GM21576 (cell line): Measurements from ENCODE around the gene DNAAF5.

ENCODE experiments used
- ATAC-seq: cut with Tn5 transposase; IDR thresholded peaks from one replicate; pipeline ENCODE4 v1.9.1; 2021; ENCODE audit warnings: mild to moderate bottlenecking, moderate library complexity; ENCODE audit not compliant: unreplicated experiment

The DNAAF5 gene

DNA sequence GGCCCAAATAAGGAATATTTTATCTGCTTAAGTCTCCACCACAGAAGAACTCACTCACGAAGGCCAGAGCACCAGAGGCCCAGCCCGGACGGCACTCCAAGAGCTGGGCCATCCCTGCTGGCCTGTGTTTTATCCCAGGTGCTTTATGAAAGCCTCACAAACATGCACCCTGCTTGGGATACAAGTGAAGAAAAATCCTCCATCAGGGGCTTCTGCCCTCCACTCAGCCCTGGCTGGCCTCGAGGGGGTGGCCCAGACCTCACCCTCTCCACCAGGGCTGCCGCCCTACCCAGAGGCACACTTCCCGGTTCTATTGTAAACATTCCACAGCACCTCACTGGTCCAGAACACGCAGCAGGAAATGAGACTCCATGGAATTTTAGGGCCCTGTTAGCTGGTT lies 19.8 kb upstream of the DNAAF5 start:
- no peak for ATAC-seq

- no peak for ATAC-seq
These were observed 19.1 kb upstream of the DNAAF5 start for GRCh38 chr7:707296-708000.

DNA sequence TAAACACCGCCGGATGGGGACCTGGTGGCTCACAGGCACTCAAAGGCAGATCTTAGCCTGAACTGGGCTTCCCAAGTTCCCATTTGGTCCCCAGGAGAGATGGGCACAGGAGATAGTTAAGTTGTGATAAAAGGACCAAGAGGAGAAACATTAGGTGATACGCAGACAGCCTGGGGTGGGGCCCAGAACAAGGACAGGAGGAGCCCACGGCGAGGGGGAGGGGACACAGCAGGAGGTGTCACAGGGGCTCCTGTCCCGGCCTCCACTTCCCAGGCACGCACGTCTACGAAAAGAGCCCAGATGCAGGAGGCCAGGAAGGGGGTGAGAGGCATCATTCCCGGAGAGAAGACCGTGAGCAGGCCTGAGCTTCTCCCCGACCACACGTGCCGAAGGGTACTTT lies 16.3 kb upstream of the DNAAF5 start:
- no peak for ATAC-seq

DNA sequence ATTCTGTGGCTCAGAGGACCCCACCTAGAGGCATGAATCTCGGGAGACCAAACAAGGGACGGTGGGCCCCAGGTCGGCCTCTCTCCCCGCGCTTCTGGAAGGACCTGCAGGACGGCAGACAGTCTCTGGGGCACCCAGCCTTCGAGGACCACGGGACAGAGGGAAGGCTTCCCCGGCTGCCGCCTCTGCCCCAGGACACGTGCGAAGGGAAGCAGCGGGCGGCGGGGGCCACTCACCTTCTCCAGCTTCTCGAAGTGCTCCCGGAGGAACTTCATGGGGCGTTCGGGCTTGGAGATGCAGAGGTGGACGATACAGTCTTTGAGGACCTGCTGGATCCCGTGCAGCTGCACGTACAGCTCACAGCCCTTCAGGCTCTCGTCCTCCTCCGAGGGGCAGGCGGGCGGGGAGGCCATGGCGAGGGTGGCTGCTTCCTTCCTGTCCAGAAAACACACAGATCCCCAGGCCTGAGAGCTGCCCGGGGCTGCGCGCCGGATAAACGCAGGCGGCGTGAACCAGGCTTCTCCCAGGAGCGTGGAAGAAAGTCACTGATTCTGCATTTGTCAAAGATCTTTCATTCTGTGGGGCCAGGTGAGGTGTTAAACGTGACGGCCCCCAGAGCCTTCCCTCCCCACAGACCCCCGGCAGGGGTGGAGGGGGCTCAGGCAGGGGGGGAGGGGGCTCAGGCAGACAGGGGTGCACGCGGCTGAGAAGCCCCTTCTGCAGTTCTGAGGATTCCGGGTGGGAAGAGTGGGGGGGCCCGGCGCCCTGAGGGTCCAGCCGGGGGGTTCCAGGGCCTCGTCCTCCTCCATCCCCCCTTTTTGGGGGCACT lies 15.2 kb upstream of the DNAAF5 start:
- no peak for ATAC-seq

DNA sequence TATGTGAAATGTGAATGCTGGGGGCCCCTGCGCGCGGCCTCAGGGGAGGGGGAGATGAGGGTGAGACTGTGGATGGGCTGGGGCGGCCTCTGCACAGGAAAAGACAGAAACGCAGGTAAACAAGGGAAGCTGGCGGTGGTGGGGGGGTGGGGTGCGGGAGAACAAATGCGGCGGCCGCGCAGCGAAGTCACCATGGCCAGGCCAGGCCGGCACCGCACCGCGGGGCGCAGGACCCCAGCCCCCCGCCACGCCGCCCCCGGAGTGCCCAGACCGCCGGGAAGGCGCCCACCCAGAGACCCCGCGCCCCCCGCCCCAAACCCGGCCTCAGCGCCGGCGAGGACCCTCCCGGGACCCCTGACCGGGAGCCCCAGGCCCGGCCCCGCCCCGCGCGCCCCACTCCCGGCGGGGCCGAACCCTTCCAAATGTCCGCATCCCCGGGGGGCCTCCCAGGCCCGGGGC lies 14.5 kb upstream of the DNAAF5 start:
- no peak for ATAC-seq

DNA sequence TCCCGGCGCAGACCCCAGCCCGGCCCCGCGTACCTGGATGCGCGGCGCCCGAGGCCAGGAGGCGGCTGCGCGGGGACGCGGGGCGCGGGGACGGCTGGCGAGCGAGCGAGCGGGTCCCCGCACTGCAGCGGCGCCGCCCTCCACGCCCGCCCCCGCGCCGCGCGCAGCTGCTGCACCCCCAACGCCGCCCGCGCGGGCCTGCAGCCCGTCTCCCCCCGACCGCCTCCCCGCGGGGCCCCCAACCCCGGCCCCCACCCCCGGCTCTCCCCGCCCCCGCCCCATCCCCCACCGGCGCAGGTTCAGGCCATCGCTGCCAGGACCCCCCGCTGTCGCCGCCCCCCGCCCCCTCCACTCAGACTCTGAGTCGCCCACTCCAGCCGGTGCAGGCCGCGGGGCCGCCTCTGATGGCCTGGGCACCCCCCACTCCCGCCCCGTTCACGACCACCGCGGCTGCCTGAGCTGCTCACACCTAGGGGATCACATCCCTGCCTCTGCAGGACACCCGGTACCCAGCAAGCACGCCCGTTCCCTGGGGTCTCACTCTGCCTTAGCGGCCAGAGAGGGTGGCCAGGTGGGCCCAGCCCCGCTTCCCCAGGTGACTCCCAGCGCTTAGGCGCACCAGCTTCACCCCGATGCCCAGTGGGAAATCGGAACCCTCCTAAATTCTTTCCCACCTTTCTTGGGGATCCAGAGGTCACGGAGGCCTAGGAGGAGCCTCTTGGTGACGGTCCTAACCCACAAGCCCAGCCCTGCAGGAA lies 13.9 kb upstream of the DNAAF5 start:
- ATAC-seq: no peak

DNA sequence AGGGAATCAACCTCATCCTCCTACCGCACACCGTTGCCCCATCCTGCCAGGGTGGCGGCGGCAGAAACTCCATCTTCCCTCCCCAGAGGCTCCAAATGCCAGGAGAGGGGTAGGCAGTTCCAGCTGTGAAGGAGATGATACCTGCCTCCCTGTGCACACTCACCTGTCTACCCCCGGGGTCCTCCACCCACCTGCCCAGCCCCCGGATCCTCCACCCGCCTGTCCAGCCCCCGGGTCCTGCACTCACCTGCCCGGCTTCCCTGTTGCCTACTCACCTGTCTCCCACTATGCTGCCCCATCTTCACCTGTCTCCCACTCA lies 13.4 kb upstream of the DNAAF5 start:
- ATAC-seq: no peak

DNA sequence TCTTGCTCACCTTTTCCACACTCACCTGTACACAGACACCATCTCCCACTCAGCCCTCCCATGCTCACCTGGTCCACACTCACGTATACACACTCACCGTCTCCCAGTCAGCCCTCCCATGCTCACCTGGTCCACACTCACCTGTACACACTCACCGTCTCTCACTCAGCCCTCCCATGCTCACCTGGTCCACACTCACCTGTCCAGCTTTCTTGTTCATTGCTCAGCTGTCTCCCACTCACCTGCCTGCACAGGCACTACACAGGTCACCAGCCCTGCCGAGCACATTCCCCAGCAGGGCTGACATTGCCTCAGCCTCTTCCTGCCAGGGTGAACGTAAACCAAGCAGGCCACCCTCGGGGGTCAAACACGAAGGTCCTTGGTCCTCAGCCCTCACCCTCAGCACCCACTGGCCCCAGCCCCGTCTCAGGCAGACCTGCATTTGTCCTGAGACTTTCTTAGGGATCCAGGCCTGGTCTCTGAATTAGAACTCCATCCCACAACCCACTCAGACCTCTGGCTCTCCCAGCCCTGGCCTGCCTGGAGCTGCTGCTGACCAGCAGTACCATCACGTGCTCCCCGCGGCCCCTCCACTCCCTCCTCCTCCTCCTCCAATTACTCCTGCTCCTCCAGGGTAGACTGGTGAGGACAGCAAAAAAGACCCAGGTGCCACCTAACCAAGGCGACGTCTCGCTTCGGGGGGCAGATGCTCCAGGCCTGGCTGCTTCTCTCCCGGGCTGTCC lies 12.8 kb upstream of the DNAAF5 start:
- ATAC-seq: no peak

- no peak for ATAC-seq
These were observed 12.2 kb upstream of the DNAAF5 start for GRCh38 chr7:714251-714671.

- ATAC-seq: no peak
These were observed 10.3 kb upstream of the DNAAF5 start for GRCh38 chr7:716222-716621.

DNA sequence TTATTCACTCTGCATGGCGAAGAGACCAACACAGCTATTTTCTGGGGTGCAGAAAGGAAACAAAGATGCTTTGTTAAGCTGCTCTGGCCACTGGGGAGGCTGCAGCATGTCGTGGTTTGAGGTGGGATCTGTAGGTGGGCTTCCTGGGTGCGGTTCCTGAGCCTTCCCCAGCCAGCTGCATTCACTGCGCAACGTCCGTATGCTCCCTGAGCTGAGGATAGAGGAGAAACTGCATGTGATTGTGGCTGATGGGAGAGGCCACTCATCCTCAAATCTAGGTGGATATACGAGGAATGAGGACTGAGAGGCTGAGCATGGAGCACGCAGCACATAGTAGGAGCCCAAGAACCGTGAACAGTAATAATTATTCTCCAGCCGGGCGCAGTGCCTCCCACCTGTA lies 9.9 kb upstream of the DNAAF5 start:
- ATAC-seq: no peak

GRCh38 chr7:721619-722248 lies 4.8 kb upstream of the DNAAF5 start:
- no peak for ATAC-seq

- no peak for ATAC-seq
These were observed 3.0 kb upstream of the DNAAF5 start for GRCh38 chr7:723541-723940.

- ATAC-seq: no peak
These were observed 2.2 kb upstream of the DNAAF5 start for GRCh38 chr7:724298-724697.

GRCh38 chr7:725223-726005 lies 1.1 kb upstream of the DNAAF5 start:
- ATAC-seq: no peak

GRCh38 chr7:726854-727103 lies 280 bp downstream of the DNAAF5 start:
- peak; percentile 18 for ATAC-seq

- ATAC-seq: peak; percentile 21
These were observed 756 bp downstream of the DNAAF5 start, which contains the start of gene PRKAR1B for GRCh38 chr7:727104-727805. TSS of gene PRKAR1B (minus strand) at chr7:727281. CDS start at chr7:711505, 15,776 bp downstream.

GRCh38 chr7:727806-728460 lies 1.4 kb downstream of the DNAAF5 start:
- no peak for ATAC-seq

- no peak for ATAC-seq
These were observed 2.1 kb downstream of the DNAAF5 start for GRCh38 chr7:728602-729001.
